Measurements from ENCODE around the gene THSD4. TPM values are rescaled to one million over a fixed set of nuclear protein-coding genes. Genes with fewer than 3 reads are reported as not detected.

THSD4 gene
- total RNA-seq, 2 experiments from 2014 or later: not detected

DNA sequence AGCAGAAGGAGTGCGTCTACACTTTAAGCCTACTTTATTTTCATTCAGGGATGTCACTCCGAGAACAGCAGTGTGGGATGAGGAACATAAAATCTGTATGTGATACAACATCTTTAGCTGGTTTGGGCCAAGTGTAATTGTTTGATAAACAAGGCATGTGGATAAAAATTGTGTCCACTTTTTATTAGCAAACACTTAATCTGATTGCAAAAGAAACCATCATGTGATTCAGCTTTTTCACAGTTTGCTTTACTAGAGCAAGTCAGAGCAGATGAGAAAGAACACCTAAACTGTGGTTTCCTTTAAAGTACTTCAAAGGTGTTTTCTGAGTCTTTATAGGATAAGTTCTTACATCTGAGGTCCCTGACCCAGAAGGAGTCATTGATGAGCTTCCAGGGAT lies 237.9 kb downstream of the THSD4 start:
- Histone ChIP-seq H3K9me2 (ENCODE audit: insufficient read depth, low read length) (no peaks in the 10 kb centered on the region), H2AFZ (ENCODE audit: low read length) (no peak overlapping the region), H3K36me3 (ENCODE audit: insufficient read depth, low read length) (no peaks in the 10 kb centered on the region), H4K20me1 (ENCODE audit: insufficient read depth, low read length) (no peaks in the 10 kb centered on the region), H3K4me1 (ENCODE audit: insufficient read depth, low read length, poor library complexity, severe bottlenecking) (no peaks in the 10 kb centered on the region), H3K4me3 (ENCODE audit: low read depth, low read length, poor library complexity, severe bottlenecking) (no peak overlapping the region), H3K79me2 (ENCODE audit: insufficient read depth, low read depth, low read length) (no peaks in the 10 kb centered on the region), H3K4me2 (ENCODE audit: low read length) (no peak overlapping the region), H3K27ac (ENCODE audit: low read depth, low read length, poor library complexity, severe bottlenecking) (no peak overlapping the region), H3K9me3 (ENCODE audit: low read length) (no peaks in the 10 kb centered on the region)
- DNase-seq (ENCODE audit: low spot score): no peak
- ChIA-PET CTCF (ENCODE audit: unreplicated experiment) (no interaction called here), POLR2A (no interaction called here)
- no peak for TF ChIP-seq EZH2phosphoT487 (IDR thresholded peaks at IDR 0.05; ENCODE audit: borderline replicate concordance, low read depth, low read length)
- TF ChIP-seq, protein P1, sequence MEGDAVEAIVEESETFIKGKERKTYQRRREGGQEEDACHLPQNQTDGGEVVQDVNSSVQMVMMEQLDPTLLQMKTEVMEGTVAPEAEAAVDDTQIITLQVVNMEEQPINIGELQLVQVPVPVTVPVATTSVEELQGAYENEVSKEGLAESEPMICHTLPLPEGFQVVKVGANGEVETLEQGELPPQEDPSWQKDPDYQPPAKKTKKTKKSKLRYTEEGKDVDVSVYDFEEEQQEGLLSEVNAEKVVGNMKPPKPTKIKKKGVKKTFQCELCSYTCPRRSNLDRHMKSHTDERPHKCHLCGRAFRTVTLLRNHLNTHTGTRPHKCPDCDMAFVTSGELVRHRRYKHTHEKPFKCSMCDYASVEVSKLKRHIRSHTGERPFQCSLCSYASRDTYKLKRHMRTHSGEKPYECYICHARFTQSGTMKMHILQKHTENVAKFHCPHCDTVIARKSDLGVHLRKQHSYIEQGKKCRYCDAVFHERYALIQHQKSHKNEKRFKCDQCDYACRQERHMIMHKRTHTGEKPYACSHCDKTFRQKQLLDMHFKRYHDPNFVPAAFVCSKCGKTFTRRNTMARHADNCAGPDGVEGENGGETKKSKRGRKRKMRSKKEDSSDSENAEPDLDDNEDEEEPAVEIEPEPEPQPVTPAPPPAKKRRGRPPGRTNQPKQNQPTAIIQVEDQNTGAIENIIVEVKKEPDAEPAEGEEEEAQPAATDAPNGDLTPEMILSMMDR (conservative IDR thresholded peaks at IDR 0.05; ENCODE audit: low read length): no peak
- BruUV-seq (replicated peaks): no TSS peak
- intact Hi-C loops (cut with micrococcal nuclease; ENCODE audit: unreplicated experiment): no loop called here

DNA sequence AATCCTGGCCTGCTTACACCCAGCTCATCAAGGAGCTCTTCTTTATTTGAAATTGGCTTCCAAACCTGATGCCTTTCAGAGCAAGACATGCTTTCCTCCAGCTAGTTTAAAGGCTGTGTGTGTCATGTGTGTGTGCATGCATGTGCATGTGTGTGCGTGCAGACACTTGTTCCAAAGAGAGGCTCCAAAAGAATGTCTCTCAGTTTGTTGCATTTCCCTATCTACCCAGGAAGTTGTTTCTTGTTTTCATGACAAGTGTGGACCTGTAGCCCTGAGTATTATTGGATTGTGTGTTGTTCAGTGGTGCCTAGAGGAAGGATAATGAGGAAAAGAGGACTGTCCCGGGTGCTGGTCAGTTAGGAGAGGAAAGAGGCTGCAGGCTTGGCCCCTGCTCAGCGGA lies 240.0 kb downstream of the THSD4 start:
- Histone ChIP-seq H3K9me2 (ENCODE audit: insufficient read depth, low read length) (no peaks in the 10 kb centered on the region), H3K4me2 (ENCODE audit: low read length) (no peak overlapping the region), H3K4me1 (ENCODE audit: insufficient read depth, low read length, poor library complexity, severe bottlenecking) (no peaks in the 10 kb centered on the region), H4K20me1 (ENCODE audit: insufficient read depth, low read length) (no peaks in the 10 kb centered on the region), H3K27ac (ENCODE audit: low read depth, low read length, poor library complexity, severe bottlenecking) (no peak overlapping the region), H3K4me3 (ENCODE audit: low read depth, low read length, poor library complexity, severe bottlenecking) (no peak overlapping the region), H3K9me3 (ENCODE audit: low read length) (no peaks in the 10 kb centered on the region), H3K79me2 (ENCODE audit: insufficient read depth, low read depth, low read length) (no peaks in the 10 kb centered on the region), H3K36me3 (ENCODE audit: insufficient read depth, low read length) (no peaks in the 10 kb centered on the region), H2AFZ (ENCODE audit: low read length) (no peak overlapping the region)
- BruUV-seq (replicated peaks): no TSS peak
- ChIA-PET CTCF (ENCODE audit: unreplicated experiment) (no interaction called here), POLR2A (no interaction called here)
- no peak for TF ChIP-seq EZH2phosphoT487 (IDR thresholded peaks at IDR 0.05; ENCODE audit: borderline replicate concordance, low read depth, low read length)
- TF ChIP-seq, protein P1 (conservative IDR thresholded peaks at IDR 0.05; ENCODE audit: low read length): no peak
- DNase-seq (ENCODE audit: low spot score): no peak
- intact Hi-C loops (cut with micrococcal nuclease; ENCODE audit: unreplicated experiment): no loop called here

DNA sequence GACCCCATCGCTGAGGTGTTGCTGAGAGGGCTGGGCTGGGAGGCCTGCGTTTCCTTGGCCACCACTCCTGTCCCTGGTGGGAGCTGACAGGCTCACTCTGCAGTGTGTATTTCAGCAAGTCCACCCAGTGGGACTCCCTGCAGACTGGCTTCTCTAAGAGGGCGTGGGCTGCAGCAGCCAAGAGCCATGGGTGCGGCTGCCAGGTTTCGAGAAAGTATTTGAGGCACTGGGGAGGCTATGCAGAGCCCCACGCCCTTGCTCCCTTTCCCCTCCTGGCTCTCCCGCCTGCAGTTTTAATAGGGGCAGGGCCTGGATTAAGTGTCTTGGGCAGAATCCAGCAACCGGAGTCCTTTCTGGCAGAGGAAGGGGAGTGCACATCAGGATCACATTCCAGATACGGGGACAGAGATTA lies 242.1 kb downstream of the THSD4 start:
- no peak overlapping the region for H3K4me2 ChIP-seq (ENCODE audit: low read length)
- no peaks in the 10 kb centered on the region for H3K4me1 ChIP-seq (ENCODE audit: insufficient read depth, low read length, poor library complexity, severe bottlenecking)
- H4K20me1 ChIP-seq (ENCODE audit: insufficient read depth, low read length): no peaks in the 10 kb centered on the region
- no TSS peak for BruUV-seq (replicated peaks)
- H3K4me3 ChIP-seq (ENCODE audit: low read depth, low read length, poor library complexity, severe bottlenecking): no peak overlapping the region
- no peaks in the 10 kb centered on the region for H3K9me3 ChIP-seq (ENCODE audit: low read length)
- no peaks in the 10 kb centered on the region for H3K9me2 ChIP-seq (ENCODE audit: insufficient read depth, low read length)
- no peak overlapping the region for H2AFZ ChIP-seq (ENCODE audit: low read length)
- TF ChIP-seq, protein P1 (conservative IDR thresholded peaks at IDR 0.05; ENCODE audit: low read length): no peak
- no peak for TF ChIP-seq EZH2phosphoT487 (IDR thresholded peaks at IDR 0.05; ENCODE audit: borderline replicate concordance, low read depth, low read length)
- DNase-seq (ENCODE audit: low spot score): no peak
- H3K36me3 ChIP-seq (ENCODE audit: insufficient read depth, low read length): no peaks in the 10 kb centered on the region
- no peaks in the 10 kb centered on the region for H3K79me2 ChIP-seq (ENCODE audit: insufficient read depth, low read depth, low read length)
- no peak overlapping the region for H3K27ac ChIP-seq (ENCODE audit: low read depth, low read length, poor library complexity, severe bottlenecking)
- ChIA-PET CTCF (ENCODE audit: unreplicated experiment) (no interaction called here), POLR2A (no interaction called here)
- intact Hi-C loops (cut with micrococcal nuclease; ENCODE audit: unreplicated experiment): no loop called here
